Measurements from ENCODE around the gene AKNAD1.

- TF ChIP-seq POLR2A (IDR thresholded peaks at IDR 0.05; ENCODE audit: low read depth, low read length) (no peak), CTCF (conservative IDR thresholded peaks at IDR 0.05; ENCODE audit: low read depth, low read length) (no peak), ELK1 (IDR thresholded peaks at IDR 0.05; ENCODE audit: borderline replicate concordance, low read depth, low read length) (no peak), SMC3 (IDR thresholded peaks at IDR 0.05; ENCODE audit: low read depth, low read length) (no peak), USF2 (IDR thresholded peaks at IDR 0.05; ENCODE audit: low read depth, low read length) (no peak)
These were observed 14.2 kb downstream of the AKNAD1 start for GRCh38 chr1:108842525-108843181.

Measured in IMR-90 (cell line).